ENCODE data around the gene RALGAPB.
"Not testable (repeated sequence)": the region's sequence is repeated elsewhere in the genome, so short reads cannot be mapped to it uniquely, and the experiment has no call there.

RALGAPB gene

DNA sequence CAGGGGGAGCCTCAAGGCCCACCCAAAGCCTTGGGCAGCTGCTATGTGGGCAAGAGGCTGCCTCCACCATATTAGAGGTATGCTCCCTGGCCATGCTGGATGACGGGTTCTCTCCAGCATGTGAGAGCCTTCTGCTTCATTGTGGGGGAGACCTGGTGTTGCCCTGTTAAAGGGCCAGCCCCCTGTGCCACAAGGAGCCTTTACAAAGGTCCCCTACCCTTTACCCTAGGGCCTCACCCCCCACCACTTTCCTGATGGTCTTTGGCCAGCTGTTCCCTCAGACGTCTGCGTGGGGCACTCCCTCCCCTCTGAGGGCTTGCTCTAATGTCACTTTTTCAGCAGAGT, 113.5 kb downstream of the RALGAPB start:
- no peak for DNase-seq

DNA sequence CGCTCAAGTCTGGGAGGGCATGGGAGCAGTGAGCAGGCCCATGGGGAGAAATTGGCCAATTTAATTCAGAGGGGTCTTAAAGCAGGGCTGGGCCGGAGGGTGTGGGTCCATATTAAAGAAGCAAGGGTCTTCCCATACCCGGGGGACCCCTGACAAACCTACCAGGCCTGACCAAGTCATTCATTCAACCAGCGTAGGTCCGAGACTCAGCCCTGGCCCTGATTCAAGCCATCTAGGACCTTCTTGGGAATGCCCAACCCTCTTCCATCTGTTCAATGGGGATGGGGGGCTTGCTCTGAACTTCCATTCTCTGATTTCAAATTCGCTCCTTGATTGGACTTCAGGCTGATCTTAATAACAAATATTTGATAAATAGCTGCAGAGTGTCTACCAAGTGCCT, 115.7 kb downstream of the RALGAPB start:
- DNase-seq: no peak

DNA sequence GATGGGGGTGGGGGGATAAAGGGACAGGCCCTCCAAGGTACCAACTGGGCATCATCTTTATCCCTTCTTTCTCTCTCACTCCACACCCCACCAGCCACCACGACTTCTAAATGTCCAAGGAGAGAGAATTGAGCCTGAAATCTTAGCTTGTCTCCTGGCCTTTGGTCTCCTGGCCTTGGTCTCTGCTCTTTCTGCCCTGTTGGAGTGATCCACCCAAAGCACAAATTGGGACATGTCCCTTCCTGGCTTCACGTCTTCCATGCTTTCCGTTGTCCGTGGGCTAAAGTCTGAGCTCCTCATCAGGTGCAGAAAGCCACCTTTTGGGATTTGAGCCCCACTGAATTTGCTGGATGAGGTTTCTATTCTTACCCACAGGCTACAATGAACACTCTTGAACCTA, 116.7 kb downstream of the RALGAPB start:
- no peak for DNase-seq

DNA sequence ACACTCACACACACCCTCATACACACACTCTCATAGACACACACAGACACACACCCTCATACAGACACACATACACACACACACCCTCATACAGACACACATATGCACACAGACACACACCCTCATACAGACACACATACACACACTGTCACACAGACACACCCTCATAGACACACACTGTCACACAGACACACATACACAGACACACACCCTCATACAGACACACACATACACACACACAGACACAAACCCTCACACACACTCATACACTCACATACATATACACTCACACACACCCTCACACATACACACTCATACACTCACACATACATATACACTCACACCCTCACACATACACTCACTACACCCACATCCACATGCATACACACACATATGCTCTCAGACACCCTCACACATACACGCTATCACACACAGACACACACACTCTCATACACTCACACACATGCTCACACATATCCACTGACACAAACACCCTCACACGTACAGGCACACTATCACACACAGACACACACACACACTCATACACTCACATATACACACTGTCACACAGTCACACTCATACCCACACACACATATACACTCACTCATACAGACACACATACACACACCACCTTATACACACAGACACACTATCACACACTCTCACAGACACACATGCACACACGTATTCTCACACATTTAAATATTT, 117.5 kb downstream of the RALGAPB start:
- DNase-seq: no peak

DNA sequence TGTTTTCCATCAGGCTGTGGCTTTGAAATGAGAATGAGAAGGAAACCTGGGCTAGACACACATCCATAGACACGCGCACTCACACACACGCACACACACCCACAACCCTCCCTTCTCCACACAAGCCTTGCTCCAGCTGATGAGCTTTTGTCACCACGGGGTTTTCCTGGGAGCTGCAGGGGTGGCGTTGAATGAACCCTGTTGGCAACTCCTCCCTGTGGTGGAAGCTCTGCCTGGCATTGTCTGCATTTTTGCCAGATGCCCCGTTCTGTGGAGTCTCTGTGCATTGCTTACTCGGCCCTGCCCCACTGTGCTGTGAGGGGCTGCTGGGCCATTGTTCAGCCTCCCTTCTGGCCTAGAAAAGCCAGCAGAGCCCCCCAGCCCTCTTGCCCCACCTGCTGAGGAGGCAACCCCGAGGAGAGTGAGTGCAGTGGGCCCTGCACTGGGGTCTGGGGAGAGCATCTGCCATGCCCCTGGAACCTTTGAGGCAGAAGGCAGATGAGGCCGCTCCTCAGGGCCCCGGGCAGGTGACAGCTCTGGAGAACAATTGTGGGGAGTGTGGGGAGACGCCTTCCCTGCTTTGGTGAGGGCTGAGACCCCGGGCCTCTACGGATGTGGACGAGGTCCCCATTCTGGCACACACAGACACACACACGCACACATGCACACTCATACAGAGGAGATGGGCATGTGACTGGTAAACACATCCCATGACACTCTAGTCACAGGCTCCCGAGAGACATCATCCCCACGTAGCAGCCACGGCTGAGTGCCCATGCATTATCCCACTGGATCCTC, 118.2 kb downstream of the RALGAPB start:
- no peak for DNase-seq

DNA sequence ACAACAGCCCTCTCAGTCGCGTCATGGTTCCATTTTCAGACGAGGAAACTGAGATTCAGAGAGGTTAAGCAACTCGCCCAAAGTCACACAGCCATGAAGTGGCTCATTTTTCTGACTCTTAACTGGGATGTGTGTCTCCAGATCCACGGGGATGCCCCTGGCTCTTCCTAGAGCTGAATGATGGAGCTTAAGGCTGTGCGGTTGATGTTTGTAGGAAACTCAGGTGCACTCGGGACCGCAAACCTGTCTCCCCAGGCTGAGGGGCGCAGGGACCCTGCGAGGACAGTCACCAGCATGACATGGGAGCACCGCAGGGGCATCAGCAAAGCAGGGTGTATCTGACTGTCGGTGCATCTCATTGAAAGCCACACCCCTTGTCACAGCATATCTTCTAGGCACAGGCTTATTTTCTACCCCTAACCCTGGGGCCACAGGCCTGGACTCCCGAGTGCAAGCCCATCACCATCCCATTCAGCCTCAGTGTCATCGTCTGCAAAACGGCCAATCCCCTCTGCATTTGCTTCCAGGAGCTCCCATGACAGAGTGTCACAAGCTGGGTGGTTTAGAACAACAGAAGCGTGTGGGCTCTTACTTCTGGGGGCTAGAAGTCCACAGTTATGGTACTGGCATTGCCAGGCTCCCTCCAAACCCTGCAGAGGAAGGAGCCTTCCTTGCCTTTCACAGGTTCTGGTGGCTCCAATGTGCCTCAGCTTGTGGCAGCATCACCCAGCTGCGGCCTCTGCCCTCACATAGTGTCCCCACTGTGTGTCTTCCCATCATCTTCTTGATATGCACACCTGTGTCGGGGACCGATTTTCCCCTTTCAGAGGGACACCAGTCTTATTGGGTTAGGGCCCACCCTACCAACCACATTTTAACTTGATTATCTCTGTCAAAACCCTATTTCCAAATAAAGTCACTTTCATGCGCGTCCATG, 119.1 kb downstream of the RALGAPB start:
- no peak for DNase-seq

DNA sequence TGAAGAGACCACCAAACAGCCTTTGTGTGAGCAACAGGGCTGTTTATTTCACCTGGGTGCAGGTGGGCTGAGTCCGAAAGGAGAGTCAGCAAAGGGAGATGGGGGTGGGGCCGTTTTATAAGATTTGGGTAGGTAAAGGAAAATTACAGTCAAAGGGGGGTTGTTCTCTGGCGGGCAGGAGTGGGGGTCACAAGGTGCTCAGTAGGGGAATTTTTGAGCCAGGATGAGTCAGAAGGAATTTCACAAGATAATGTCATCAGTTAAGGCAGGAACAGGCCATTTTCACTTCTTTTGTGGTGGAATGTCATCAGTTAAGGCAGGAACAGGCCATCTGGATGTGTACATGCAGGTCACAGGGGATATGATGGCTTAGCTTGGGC, 119.8 kb downstream of the RALGAPB start:
- DNase-seq: not testable (repeated sequence)

DNA sequence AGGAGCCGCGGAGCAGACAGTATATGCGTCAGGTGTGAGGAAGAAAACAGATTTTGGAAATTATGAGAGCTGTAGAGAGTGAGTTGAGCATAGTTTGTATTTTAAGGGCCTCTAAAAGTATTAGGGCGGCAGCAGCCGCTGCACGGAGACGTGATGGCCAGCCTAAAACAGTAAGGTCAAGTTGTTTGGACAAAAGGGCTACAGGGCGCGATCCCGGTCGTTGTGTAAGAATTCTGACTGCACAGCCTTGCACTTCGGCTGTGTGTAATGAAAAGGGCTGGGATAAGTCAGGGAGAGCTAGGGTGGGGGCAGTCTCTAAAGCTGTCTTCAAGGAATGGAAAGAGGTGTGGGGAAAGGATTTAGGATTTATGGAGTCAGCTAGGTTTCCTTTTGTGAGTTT, 121.6 kb downstream of the RALGAPB start:
- DNase-seq: not testable (repeated sequence)

DNA sequence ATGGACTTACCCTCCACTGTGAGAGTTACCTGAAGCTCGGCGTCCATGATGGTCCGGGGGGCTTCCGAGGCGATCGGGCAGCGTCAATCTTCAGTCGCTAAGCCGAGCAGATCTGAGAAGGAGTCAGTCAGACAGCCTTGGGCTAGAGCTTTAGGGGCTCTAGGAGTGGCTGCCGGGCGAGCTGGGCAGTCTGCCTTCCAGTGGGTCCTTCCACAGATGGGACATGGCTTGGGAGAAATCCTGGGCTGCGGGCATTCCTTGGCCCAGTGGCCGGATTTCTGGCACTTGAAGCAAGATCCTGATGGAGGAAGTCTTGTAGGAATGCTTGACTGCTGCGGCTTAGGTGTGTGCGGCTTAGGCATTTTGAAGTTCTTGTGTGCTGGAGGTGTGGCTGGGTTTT, 123.2 kb downstream of the RALGAPB start:
- not testable (repeated sequence) for DNase-seq

DNA sequence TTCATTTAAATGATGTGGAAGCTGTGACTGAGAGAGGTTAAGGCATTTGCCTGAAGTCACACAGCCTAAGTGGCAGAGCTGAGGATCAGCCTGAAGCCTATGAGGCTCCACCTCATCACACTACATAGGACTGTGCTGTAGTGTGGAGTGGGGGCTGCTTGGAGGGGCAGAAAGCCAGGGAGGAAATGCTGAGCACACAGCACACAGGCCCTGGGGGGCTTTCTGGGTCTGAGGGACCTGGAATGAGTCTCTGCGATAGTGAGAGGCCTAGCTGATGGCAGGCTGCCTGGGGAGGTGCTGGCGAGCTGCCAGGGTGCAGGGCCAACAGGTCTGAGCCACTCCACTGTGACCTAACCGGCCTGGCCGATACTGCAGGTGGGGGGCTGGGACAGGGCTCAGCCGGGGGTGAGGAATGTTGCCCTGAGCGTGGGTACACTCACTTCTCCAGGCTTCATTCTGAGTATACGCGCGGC, 126.8 kb downstream of the RALGAPB start:
- DNase-seq: no peak

DNA sequence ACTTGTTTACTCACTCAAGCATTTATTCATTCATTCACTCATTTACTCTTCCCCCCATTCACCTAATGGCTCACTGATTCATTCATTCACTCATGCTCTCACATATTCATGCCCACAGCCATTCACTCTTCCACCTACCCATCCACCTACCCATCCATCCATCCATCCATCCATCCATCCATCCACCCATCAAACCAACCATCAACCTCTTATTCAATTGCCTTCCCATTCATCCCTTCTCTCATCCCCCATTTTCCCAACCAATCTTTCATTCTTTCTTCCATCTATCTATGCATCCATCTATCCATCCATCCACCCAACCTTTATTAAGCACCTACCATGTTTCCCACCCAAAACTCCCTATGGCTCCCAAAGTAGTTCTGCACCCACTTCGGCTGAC, 127.4 kb downstream of the RALGAPB start:
- no peak for DNase-seq

DNA sequence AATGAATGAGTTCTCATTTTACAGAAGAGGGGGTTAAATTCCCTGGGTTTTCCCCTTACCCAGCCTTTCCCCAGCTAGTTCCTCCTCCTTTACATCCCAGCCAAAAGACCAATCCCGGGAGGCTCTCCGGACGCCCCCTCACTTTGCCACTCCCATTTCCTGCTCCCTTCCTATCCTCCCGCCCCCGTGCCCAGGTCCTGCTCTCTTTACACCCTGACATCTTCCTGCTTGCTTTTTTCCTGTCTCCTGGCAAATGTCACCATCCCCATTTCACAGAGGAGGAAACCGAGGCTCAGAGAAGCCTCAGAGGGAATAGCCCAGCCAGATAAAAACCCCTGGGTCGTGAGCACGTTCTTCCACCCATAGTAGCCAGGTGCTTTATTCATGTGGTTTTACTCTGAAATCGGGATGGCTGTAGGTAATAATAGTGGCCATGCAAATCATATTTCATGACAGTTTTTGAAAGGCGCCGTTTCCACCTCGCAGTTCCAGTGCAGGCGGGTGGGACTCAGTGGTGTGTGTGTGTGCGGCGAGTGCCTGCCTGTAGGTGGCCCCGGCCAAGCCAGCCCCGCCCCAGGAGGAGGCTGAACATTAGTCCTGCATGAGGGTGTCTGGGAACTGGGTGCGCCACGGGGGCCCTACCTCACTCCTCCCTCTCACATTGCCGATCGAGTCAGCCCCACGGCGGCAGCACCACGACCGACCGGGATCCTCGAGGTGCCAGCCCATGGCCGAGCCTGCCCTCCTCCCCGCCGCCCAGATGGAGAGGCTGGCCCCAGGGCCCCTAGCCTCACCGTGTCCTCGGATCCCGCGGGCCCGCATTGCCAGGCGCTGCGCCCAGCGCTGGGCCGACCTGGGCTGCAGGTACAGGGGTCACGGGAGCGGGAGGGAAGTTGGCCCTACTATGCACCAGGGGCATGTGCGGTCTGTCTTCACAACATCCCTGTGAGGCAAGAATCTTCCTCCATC, 128.9 kb downstream of the RALGAPB start, which contains the start of gene ARHGAP40:
TSS of gene ARHGAP40 (plus strand) at position 594 of the 969 bp plus-strand sequence.
- DNase-seq: no peak

DNA sequence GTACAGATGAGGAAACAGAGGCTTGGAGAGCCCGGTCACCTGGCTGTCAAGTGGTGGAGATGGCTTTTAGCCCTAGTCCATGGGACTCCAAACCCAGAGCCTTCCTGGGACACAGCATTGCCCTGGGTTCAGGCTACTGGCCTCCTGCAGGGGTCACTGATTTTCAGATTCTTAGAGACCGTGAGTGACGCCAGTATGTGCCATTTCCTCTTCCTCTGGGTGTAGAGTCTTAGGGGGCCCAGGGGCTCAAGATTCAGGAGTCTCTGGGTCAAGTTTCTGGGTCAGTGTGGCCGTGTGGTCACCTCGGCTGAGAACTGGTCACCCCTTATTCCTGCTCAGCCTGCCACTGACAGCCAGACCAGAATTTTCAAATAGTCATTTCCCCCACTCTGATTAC, 129.5 kb downstream of the RALGAPB start:
- DNase-seq: no peak

DNA sequence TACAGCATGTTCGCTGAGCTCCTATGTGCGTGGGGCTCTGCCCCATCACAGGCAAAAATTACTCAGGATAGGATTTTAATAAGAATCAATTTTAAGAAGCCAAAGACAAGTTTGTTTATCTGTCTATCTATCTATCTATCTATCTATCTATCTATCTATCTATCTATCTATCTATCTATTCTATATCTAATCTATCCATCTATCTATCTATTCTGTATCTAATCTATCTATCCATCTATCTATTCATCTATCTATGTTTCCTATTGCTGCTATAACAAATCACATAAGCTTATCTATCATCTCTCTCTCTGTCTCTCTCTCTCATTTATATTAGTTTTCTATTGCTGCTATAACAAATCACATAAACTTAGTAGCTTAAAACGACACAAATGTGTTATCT, 130.6 kb downstream of the RALGAPB start:
- no peak for DNase-seq

DNA sequence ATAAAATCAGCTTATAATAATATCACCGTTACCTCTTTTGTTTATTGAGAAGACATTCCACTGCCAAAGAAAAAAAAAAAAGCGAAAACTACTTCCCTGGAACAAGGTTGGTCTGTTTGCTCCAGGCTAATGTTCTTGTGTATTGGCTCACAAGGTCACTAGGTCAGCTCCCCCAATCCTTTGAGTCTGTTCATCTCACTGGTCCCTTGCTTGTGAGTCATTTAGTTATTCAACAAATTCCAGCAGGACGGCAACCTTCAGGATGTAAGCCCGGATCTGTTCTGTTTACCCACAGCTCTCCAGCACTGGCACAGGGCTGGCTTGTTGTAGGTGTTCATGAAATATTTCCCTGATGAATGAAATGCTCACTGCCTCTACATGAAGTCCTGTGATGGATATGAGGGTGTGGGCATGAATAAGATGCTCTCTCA, 132.2 kb downstream of the RALGAPB start:
- no peak for DNase-seq

DNA sequence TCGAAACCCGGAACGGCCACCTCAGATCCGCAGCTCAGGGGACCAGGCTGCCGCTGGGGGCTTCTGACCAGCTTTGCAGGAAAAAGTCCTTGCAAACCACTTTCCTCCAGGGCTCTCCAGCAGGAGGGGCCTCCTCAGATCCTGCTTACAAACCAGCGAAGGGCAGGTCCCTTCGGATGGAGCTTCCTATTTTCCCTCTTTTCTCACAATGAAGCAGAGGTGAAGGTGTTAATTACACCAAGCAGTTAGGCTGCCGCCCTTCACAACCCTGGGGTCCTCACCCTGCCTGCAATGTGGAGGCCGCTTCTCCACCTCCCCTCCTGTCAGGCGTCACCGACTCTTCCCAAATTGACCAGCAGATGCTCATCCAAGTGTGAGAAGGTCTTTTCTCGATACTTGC, 134.7 kb downstream of the RALGAPB start:
- no peak for DNase-seq

DNA sequence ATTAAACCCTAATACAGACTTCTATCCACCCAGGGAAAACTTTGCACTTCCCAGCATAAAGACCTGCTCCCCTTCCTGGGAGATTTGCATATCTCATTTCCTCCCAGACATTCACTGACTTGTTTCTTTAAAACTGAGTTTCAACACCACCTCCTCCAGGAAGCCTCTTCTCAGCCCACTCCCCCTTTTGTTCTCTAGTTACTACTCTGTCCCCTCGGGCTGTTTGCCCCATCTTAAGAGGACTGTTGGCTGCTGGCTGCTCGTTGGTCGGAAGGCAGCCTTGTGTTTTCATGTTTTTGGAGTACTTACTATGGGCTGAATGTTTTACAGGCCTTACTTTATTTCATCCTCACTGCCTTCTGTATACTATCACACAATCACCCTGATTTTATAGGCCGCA, 135.5 kb downstream of the RALGAPB start:
- DNase-seq: no peak

DNA sequence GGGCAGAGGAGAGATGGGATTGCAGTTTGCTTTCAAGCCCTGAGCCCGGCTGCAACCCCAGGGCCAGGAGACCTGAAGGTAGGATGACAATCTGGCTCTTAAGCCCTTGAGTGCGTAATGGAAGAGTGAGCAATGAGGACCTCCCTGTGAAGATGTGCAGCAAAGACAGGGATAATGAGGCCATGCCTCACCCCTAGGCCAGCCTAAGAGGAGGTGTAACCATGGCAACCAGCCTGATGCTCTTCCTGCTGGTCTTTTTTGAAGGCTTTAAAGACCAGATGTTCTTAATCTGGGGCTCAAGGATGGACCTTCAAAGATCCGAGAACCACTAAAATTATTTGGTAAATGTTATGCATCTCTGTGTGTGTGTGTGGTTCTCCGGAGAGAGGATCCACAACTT, 137.2 kb downstream of the RALGAPB start:
- DNase-seq: no peak

DNA sequence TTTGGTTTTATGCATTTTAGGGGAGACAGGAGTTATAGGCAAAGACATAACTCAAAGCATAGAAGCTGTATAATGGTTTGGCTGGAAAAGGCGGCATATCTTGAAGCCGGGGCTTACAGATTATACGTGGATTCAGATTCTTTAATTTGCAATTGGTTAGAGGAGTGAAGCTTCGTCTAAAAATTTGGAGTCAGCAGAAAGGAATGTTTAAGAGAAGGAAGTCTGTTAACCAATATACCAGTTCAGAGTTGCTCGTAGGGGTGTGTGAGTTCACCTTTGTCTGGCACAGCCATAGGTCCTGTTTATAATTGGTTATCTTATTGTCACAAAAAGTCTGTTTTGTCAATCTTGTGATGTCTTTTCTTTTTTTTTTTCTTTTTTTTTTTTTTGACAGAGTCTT, 137.9 kb downstream of the RALGAPB start:
- no peak for DNase-seq

DNA sequence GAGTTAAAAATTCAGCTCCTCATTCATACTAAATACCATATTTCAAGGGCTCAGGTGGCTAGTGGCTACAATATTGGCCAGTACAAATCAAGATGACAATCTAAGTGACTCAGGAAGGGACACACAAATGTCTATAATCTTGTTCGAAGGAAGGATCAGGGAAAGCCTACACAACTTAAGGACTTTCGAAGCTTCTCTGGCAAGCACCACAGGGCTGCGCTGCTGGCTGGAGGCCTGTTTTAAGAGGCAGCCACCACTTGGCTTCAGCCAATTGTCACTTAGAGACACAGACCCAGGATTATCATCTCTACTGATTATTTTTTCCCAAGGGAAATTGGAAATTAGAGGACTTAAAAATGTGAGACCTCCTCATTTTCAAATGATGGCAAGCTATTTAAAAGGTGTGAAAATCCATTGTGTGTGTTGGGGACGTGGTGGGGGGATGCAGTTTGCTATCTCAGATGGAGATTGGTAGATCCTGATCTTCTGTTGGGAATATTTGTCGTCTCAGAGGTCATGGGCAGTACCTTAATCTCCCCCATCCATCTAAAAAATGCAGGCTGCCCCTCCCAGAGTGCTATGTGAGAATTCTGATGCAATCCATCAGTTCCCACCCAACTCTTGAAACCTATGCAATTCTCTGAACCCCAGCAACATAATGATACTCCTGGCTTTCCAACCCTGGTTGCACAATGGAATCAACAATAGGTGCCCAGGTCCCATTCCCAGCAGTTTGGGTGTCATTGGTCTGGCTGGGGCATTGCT, 140.3 kb downstream of the RALGAPB start:
- no peak for DNase-seq

DNA sequence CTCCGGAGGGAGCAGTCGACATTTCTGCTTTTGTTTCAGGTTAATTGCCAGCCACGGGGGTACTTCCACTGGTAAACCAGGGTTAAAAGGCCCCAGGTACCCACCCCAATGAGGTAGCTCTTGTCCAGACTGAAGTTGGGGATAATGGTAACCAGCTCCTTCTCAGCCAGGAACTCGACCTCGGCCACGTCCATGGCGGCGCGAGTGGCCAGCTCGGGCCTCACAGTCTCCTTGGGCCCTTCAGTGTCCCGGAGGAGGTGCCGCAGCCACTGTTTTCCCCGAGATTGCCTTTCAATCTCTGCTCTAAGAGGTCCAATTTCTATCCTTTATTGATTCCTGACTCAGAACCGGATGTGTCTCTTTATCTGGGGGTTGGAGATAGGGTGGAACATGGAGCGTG, 142.6 kb downstream of the RALGAPB start:
- no peak for DNase-seq
